GM12875 (cell line): ENCODE measurements around the gene ZNF793.

ENCODE experiments used
- H3K4me3 ChIP-seq: one replicate; pipeline ENCODE4 v1.5.1; 2011; ENCODE audit warnings: low read depth, low read length, control low read depth
- CTCF ChIP-seq: IDR thresholded peaks from 2 replicates; pipeline ENCODE4 v1.5.1; 2011; ENCODE audit warnings: low read depth, mild to moderate bottlenecking, control low read depth, inconsistent platforms, low read length, moderate library complexity, borderline replicate concordance; ENCODE audit not compliant: insufficient read depth

The ZNF793 gene

GRCh38 chr19:37472165-37472564 lies 34.6 kb upstream of the ZNF793 start:
- TF ChIP-seq CTCF = no peak
- no peak overlapping the region for H3K4me3 ChIP-seq

GRCh38 chr19:37484406-37485168 lies 22.2 kb upstream of the ZNF793 start:
- no peak for TF ChIP-seq CTCF
- H3K4me3 ChIP-seq = no peak overlapping the region

- no peak overlapping the region for H3K4me3 ChIP-seq
- no peak for TF ChIP-seq CTCF
Measured at GRCh38 chr19:37492213-37492612, 14.5 kb upstream of the ZNF793 start.

- no peak for TF ChIP-seq CTCF
Measured at GRCh38 chr19:37505958-37506386, 767 bp upstream of the ZNF793 start.

GRCh38 chr19:37507167-37507464 lies 377 bp downstream of the ZNF793 start:
- peak overlapping the region; percentile 66 for H3K4me3 ChIP-seq
- TF ChIP-seq CTCF = no peak

More at GRCh38 chr19:37505958-37506386, 767 bp upstream of the ZNF793 start:
- H3K4me3 ChIP-seq = peak overlapping the region; percentile 66

- no peak for TF ChIP-seq CTCF
- H3K4me3 ChIP-seq = no peak overlapping the region
Measured at GRCh38 chr19:37511186-37511585, 4.4 kb downstream of the ZNF793 start.

GRCh38 chr19:37511821-37512220 lies 5.1 kb downstream of the ZNF793 start:
- H3K4me3 ChIP-seq = no peak overlapping the region
- TF ChIP-seq CTCF = no peak
